ENCODE measurements around the gene GLRX3.

- TF ChIP-seq CTCF (conservative IDR thresholded peaks at IDR 0.05; ENCODE audit: low read depth, low read length) (no peak), EZH2phosphoT487 (IDR thresholded peaks at IDR 0.05; ENCODE audit: borderline replicate concordance, low read length) (no peak)
Observed at GRCh38 chr10:130207205-130207604, 71.0 kb downstream of the GLRX3 start.

All from PC-3 (cell line).